ENCODE data around the gene MSLN.

MSLN gene

GRCh38 chr16:778447-778846, 17.9 kb downstream of the MSLN start:
- no peak for DNase-seq

GRCh38 chr16:778909-779527, 18.5 kb downstream of the MSLN start:
- no peak for DNase-seq

- no peak for DNase-seq
Measured at GRCh38 chr16:779561-779960, 19.0 kb downstream of the MSLN start.

- DNase-seq: no peak
Measured at GRCh38 chr16:780296-780695, 19.8 kb downstream of the MSLN start.

GRCh38 chr16:781346-782010, 20.9 kb downstream of the MSLN start:
- DNase-seq: no peak

- no peak for DNase-seq
Measured at GRCh38 chr16:782258-782657, 21.7 kb downstream of the MSLN start.

- DNase-seq: no peak
Measured at GRCh38 chr16:782766-783403, 22.4 kb downstream of the MSLN start.

GRCh38 chr16:783404-784161, 23.0 kb downstream of the MSLN start:
- DNase-seq: no peak

GRCh38 chr16:784431-784830, 23.9 kb downstream of the MSLN start:
- DNase-seq: no peak

GRCh38 chr16:785563-786535, 25.3 kb downstream of the MSLN start:
- DNase-seq: no peak

GRCh38 chr16:787321-787966, 26.9 kb downstream of the MSLN start:
- DNase-seq: no peak

GRCh38 chr16:787978-788398, 27.5 kb downstream of the MSLN start, which contains the start of gene RPUSD1:
RPUSD1 (minus strand) TSS chr16:788381; CDS start chr16:787737, 644 bp downstream.
- no peak for DNase-seq

- peak; percentile 72 for DNase-seq
Measured at GRCh38 chr16:788399-789126, 28.0 kb downstream of the MSLN start, which contains the start of gene CHTF18. CHTF18 (plus strand) TSS chr16:788620; CDS start chr16:788685, 65 bp downstream.

GRCh38 chr16:789191-789850, 28.8 kb downstream of the MSLN start:
- no peak for DNase-seq

- DNase-seq: no peak
Measured at GRCh38 chr16:790086-790485, 29.6 kb downstream of the MSLN start.

GRCh38 chr16:791131-791530, 30.6 kb downstream of the MSLN start:
- DNase-seq: no peak

GRCh38 chr16:792221-792995, 31.9 kb downstream of the MSLN start:
- DNase-seq: no peak

GRCh38 chr16:793414-793813, 32.9 kb downstream of the MSLN start:
- DNase-seq: no peak

- DNase-seq: no peak
Measured at GRCh38 chr16:794091-794822, 33.7 kb downstream of the MSLN start.
